Stimulated activated CD4-positive, alpha-beta T cell treated with anti-CD3 and anti-CD28 coated beads, Interleukin-4, amount 100 ng/mL, for 4 hours (primary cell): ENCODE measurements around the gene CISH.

Experiments used
- DNase-seq, 2 experiments: peaks; one replicate each; pipeline ENCODE4 v3.0.0-alpha.2; 2020

CISH gene

DNA sequence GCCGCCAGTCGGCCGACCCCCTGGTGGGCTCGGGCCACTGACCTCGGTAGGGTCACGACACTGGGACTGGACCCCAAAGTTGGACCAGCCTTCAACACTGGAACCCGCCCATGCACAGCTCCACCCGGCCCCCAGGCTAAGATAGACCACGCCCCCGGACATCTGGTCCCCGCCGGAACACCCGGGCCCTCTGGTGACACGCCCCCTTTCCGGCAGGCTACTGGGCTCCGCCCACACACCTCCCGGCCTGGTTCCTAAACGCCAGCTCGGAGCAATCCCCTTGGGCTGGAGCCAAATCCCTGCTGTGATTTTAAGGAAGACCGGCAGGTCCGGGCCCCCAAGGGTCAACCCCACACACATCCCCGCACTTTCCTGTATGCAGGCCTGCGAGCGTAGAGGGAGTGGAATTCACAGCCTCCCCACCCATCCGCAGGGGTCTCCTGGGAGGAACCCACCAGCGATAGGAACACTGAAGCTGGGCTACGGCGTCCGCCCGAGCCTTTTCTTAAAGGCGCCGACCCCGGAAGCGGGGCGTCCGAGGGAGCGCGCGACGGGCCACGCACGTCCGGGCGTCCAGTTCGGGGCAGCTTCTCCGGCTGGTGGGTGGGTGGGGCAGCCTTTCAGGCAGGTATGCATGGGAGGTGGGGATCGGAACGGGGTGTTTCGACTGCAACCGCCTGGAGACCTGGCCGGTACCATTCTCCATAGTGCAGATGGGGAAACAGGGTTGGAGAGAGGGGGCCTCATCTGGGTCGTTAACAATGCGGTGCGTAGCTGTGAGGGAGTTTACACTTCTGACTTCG lies 42.4 kb downstream of the CISH start, which contains the start of gene HEMK1:
HEMK1 (plus strand) TSS at position 576 of the 803 bp plus-strand sequence. CDS start 1,583 bp downstream, outside the sequence.
- DNase-seq, result peak; percentile 90 to 92

DNA sequence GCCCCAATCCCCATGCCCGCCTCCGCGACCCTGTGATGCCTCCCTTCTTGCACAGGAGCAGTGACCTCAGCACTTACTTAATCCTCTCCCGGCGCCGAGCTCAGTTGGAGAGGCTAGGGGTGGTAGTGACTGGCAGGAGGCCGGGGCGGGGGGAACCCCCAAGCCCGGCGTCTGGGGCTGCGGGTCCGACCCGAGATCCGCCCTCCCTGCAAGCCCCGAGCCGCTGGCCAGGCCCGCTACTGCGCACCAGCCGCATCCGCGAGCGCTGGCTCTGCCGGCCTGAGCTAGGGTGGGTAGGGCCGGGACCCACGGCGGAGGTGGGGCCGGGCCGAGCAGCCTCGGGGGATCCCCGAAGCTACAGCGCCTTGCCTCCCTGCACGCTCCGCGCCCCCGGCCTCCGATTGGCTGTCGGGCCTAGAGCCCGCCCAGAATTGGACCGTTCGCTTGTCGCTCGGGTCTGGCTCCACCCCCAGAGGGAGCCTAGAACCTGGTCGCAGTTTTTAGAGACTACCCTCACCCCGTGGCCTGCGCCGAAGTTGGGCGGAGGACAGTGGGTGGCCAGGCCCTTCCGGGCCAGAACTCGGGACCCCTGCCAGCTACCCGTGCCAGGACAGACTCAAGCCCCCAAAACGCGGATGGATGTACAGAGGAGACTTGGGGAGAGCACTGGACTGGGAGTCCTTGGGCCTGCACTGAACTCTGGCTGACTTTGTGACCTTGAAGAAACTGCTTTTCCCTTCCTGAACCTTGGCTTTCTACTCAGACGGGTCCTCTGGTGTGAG lies 44.0 kb downstream of the CISH start, which contains the start of gene C3orf18:
C3orf18 (minus strand) TSS at position 362 of the 782 bp plus-strand sequence. CDS start 2,048 bp downstream, outside the sequence.
- peak; percentile 94 to 95 for DNase-seq

DNA sequence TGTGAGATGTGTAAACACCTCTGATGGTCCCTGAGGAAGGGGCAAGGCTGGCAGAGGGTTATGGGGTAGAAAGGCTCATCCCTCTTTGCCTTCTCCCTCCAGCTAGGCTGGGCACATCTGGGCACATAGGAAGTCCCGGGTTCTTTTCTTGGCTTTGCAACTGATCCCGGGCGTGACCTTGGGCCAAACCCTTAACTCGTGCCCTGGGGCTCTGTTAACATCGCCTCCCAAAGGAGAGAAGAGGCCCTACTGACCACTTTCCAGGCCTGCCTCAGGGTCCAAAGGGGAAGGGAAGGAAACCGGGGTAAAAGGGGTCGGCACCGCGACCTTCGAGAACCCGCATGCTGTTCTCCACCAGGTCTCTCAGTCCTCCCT lies 44.6 kb downstream of the CISH start:
- DNase-seq, result no peak

DNA sequence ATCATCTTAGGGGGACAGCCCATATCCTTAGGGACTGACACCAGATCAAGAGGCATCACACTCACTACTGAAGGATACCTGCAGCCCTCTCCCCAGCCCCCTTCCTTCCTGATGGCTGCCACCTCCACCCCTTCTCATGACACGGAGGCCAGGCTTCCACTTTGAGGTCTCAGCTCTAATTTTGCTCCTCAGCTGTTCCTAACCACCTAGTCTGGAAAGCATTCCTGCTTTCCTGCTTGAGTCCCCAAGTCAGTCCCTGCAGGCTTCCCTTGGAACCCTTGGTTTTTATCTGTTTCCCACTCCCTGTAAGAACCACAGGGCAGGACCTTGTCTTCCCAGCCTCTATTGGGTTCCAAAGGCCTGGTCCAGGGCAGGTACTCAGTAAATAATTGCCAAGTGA lies 47.3 kb downstream of the CISH start:
- DNase-seq, result no peak

DNA sequence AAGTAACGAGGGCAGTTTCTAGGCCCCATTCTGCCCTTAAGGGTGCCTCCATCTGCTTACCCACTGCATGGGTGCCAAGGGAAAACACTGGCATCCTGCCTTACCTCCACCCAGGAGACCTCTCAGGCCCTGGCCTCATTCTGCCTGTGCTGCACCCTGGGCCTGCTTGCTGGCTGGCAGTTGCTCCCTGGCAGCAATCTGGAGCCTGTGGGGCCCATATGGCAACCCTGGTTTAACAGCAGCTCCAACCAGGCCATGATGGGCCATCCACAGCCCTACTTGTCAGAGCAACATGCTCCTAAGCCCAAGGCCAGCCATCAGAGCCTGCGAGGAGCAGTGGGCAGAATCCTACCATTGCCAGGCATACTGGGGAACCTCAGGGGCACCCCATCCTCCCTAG lies 47.7 kb downstream of the CISH start:
- DNase-seq, result no peak

DNA sequence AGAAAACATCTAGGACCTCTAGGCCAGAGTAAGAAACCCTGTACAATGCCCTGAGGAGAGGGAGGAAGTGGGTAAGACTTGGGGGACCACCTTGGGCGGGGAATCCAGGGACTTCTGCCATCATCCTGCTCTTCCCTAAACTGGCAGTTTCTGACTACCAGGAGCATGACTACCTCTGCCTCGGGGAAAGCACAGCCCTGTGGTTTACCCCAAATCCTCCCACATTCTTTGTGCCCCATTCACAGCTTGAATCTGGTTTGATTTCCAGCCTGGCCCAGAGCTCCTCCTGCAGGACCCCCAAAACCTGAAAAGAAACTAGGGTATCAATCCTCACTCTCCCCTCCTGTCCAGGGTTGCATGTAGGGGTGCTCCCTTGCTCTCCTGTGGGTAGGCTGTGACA lies 48.7 kb downstream of the CISH start:
- no peak for DNase-seq

DNA sequence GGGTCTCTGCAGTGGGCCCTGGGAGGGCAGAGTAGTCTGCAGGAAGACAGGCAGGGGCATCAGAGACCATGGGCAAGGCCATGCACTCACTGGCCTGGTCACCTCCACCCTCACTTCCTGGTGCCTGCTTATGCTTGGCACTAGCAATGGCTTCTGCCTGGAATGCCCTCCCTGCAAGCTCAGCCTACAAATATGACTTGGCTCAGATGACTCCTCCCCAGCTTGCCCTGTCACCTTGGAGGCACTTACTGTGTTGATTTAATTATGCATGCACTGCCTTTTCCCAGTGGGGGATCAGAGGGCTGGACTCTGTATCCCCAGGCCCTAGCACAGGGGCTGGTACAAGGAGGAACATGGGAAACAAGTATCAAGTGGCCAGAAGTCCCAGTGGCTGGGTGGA lies 51.9 kb downstream of the CISH start:
- no peak for DNase-seq

DNA sequence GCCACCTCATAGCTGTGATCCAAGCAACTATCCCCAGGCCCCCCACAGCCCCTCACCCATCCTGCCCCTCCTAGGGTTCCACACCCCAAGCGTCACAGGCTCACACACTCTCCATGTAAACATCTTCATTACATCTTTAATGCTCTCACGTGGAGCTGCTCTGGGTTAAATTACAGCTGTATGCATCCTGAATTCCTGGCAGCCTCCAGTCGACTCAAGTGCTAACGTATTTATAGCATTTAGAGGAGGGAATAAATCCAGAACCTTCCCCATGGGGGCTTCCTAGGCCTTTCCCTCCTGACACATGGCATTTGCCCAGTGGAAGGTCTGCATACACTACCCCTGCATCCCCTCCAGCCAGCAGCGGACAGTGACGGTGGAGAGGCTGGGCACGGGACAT lies 53.7 kb downstream of the CISH start:
- DNase-seq, result no peak

DNA sequence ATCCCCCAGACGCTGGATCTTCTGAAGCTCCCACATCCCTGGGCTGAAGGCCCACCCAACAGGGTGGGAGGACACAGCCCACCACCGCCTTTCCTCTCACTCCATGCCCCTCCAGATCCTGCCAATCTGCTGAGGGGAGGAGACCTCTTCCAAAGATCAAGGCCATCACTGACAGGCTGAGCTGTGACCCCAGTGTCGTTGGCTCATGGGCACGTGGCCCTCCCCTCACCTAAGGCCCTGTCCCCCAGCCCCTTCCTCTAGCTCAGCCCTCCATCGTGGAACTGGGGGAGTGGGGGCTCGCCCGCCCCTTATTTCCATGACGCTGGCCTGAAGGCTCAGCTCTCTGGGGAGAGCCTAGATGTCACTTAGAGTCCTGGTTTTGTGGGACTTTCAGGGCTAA lies 54.5 kb downstream of the CISH start:
- no peak for DNase-seq
